ENCODE measurements around the gene LSM11.

DNA sequence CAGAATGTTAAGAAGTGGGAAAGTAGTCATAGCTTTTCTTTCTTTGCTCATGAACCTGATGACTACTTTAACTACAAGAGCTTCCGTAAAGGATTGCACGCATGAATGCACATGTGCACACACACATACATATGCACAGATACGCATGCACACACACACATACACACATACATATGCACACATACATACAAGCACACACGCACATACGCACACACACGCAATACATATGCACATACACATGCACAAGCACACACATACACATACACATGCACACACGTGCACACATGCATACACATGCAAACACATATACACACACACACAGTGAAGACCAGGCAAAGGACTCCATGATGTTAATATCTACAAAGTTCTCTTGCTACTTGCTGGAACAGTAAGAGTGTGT lies 22.9 kb downstream of the LSM11 start:
- TF ChIP-seq, protein P1, sequence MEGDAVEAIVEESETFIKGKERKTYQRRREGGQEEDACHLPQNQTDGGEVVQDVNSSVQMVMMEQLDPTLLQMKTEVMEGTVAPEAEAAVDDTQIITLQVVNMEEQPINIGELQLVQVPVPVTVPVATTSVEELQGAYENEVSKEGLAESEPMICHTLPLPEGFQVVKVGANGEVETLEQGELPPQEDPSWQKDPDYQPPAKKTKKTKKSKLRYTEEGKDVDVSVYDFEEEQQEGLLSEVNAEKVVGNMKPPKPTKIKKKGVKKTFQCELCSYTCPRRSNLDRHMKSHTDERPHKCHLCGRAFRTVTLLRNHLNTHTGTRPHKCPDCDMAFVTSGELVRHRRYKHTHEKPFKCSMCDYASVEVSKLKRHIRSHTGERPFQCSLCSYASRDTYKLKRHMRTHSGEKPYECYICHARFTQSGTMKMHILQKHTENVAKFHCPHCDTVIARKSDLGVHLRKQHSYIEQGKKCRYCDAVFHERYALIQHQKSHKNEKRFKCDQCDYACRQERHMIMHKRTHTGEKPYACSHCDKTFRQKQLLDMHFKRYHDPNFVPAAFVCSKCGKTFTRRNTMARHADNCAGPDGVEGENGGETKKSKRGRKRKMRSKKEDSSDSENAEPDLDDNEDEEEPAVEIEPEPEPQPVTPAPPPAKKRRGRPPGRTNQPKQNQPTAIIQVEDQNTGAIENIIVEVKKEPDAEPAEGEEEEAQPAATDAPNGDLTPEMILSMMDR (IDR thresholded peaks at IDR 0.05; ENCODE audit: insufficient read depth, low read length): no peak
- TF ChIP-seq POLR2AphosphoS5 (IDR thresholded peaks at IDR 0.05; ENCODE audit: low read depth) (no peak), GABPA (IDR thresholded peaks at IDR 0.05; ENCODE audit: low read depth) (no peak)
- TF ChIP-seq, protein P2, sequence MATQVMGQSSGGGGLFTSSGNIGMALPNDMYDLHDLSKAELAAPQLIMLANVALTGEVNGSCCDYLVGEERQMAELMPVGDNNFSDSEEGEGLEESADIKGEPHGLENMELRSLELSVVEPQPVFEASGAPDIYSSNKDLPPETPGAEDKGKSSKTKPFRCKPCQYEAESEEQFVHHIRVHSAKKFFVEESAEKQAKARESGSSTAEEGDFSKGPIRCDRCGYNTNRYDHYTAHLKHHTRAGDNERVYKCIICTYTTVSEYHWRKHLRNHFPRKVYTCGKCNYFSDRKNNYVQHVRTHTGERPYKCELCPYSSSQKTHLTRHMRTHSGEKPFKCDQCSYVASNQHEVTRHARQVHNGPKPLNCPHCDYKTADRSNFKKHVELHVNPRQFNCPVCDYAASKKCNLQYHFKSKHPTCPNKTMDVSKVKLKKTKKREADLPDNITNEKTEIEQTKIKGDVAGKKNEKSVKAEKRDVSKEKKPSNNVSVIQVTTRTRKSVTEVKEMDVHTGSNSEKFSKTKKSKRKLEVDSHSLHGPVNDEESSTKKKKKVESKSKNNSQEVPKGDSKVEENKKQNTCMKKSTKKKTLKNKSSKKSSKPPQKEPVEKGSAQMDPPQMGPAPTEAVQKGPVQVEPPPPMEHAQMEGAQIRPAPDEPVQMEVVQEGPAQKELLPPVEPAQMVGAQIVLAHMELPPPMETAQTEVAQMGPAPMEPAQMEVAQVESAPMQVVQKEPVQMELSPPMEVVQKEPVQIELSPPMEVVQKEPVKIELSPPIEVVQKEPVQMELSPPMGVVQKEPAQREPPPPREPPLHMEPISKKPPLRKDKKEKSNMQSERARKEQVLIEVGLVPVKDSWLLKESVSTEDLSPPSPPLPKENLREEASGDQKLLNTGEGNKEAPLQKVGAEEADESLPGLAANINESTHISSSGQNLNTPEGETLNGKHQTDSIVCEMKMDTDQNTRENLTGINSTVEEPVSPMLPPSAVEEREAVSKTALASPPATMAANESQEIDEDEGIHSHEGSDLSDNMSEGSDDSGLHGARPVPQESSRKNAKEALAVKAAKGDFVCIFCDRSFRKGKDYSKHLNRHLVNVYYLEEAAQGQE (IDR thresholded peaks at IDR 0.05; ENCODE audit: insufficient replicate concordance, low read depth): no peak

Data from HL-60 (cell line).